GM21526 (cell line): Measurements from ENCODE around the gene RNASE8.

ENCODE experiments used
- ATAC-seq: cut with Tn5 transposase; IDR thresholded peaks from one replicate; pipeline ENCODE4 v1.9.1; 2021; ENCODE audit warnings: moderate library complexity; ENCODE audit not compliant: unreplicated experiment, low FRiP score

Gene RNASE8

DNA sequence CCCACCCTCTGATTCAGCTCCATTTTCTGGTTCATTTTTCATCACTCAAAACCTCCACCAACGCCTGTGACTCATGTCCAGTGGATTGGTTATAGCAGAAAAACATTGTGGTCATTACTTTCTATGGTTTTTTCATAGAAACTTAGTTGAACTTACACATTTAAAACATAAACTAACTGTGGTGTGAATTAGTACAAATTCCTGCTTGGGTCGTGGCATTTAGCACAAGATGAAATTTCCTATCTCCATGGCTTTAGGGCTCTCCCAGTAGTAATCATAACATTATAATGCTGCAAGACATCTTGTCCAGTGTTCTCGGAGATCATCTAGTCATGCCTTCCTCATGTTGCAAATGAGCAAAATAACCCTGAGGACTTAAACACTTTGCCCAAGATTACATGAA, 8.3 kb upstream of the RNASE8 start:
- ATAC-seq, result no peak

DNA sequence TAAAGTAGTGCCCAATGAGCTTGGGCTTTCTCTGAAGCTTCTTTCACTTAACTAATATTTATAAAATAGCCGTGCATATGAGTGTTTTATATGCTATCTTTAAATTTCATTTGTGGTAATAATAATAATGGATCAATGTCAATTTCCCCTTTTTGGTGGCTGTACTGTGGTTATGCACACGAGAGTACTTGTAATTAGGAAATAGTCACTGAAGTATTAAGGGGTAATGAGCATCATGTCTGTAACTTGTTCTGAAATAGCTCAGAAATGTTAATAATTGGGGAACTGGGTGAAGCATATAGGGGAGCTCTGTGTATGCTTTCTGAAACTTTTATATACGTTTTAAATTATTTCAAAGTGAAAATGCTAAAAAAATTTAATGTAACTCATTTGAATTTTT, 7.0 kb upstream of the RNASE8 start:
- no peak for ATAC-seq

DNA sequence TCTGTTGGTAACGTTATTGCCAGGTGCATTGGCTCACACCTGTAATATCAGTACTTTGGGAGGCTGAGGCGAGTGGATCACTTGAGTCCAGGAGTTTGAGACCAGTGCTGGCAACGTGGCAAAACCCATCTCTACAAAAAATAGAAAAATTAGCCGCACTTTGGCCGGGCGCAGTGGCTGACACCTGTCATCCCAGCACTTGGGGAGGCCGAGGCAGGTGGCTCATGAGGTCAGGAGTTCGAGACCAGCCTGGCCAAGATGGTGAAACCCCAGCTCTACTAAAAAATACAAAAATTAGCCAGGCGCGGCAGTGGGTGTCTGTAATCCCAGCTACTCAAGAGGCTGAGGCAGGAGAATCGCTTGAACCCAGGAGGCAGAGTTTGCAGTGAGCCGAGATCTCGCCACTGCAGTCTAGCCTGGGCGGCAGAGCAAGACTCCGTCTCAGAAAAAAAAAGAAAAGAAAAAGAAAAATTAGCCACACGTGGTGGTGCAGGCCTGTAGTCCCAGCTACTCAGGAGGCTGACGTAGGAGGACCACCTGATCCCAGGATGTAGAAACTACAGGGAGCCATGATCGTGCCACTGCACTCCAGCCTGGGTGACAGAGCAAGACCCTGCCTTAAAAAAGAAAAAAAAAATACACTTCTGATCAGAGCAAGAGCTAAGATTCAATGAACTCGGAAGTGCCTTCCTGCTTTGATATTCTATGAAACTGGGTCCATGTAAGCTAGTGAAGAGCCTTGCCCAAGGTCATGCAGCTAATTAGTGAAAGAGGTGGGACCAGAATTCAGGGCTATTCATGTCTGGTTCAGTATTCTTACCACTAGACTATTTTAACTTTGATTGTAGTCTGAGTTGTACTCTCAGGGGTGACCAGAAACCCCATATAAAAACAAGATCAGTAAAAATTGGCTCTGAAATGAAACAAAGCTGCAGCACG, 4.2 kb upstream of the RNASE8 start:
- no peak for ATAC-seq

DNA sequence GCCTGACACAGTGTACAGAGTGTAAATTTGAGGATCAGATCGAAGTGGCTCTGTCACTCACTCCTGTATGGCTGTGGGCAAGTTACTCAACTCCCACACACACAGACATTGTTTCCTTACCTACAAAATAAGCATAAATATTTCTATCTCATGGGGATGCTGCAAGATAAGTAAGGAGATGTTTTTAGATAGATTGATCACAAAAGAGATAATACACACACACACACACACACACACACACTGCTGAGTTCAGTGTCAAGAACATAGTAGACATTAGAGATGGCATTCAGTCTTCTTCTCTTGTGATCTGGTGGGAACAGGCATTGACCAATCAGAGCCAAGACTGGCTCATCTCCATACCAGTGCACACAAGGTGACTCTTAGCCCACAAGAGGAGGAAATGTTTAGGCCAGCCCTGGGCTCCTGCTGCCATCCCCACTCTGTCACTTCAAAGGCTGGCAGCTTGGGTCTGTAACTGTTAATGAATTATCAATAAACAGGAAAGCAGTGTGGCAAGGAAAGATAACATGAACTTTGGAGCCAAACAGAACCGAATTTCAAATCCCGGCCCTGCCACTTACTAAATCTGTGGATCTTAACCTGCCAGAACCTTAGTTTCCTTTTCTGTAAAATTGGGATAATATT, 3.4 kb upstream of the RNASE8 start:
- no peak for ATAC-seq

DNA sequence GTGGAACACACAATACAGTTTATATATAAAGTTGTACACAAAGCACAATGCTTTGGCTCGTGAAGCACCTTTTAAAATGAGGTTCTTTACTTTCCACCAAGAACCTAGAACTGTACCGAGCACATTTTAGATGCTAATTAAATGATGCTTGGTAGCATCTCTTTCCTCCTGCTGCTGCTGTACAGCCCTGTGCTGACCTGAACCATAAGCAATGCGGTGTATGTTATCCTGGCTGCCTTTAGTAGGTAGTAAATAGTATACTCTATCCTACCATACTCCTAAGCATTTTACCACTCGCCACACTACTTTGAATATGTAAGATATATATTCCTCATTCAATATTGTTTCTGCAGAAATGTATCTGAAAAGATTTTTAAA, 2.9 kb upstream of the RNASE8 start:
- ATAC-seq, result no peak

DNA sequence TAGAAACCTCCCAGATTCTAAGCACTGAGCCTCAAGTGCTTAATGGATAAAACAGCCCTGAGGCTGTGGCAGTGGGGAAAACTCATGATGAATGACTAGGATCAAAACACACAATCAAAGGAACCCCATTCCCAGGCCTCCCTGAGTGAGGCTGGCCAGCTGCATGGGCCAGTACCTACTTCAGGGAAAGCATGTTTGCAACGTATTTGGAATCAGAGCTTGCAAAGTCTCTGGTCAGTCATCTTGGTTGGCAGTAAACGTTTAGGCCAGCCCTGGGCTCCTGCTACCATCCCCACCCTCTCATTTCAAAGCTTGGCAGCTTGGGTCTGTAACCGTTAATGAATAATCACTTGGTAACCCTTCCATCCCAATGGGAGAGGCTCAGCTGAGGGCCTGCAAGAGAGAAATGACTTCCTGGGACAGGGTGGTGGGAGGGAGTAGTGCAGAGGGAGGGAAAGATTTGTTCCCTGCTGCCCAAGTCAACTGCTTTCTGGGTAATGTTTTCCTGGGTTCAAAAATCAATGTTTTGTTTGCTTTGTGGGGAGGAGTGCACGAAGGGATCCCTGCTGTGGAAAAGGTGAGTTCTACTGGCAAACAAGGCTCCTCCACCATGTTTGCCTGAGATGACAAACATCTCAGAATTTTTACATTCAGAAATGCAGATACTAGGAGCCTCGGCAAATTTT, 2.0 kb upstream of the RNASE8 start:
- no peak for ATAC-seq

DNA sequence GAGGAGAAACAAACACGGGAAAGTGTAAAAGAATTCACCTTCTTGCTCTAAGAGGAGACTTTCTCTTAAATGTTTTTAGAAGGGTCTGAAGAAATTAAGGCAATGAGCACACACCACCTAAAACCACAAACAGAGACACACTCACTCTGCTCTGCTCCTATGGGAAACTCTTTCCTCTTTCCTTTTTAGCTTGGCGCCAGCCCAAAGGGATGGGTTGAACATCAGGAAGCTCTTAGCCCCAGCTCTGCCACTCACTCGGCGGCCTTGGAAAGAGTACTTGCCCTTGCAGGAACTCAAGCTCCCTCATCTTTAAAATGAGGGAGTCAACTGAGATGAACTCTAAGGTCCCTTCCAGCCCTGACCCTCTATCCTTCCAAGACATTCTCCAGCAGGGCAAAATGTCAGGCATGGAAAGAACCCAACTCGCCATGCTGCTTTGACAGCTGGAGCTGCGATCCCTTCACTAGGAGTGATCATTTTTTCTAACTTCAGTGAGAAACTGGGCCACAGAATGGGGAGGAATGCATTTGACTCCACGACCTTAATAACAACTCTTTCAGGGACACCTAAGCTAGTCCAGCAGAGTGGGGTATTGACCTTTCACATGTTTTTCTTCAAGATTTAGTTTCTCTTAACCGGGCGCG, 980 bp upstream of the RNASE8 start:
- ATAC-seq, result no peak

DNA sequence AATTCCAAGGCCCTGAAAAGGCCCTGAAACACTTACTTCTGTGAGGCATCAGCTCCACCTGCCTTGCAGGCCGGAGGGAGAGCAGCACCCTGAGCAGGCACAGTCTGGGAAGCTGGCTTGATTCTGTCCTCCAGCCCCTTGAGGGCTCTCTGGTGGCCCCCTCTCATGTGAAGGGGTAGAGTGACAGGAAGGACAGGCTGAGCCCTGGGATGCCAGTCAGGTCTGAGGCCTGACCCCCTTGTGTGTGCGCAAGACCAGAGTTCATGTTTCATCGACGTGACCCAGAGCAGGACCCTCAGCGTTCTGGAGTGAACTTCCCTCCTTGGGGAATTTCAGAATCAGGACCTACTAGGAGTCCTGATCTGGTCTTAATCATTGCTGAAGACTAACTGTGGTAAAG, 1.3 kb downstream of the RNASE8 start:
- ATAC-seq, result no peak

DNA sequence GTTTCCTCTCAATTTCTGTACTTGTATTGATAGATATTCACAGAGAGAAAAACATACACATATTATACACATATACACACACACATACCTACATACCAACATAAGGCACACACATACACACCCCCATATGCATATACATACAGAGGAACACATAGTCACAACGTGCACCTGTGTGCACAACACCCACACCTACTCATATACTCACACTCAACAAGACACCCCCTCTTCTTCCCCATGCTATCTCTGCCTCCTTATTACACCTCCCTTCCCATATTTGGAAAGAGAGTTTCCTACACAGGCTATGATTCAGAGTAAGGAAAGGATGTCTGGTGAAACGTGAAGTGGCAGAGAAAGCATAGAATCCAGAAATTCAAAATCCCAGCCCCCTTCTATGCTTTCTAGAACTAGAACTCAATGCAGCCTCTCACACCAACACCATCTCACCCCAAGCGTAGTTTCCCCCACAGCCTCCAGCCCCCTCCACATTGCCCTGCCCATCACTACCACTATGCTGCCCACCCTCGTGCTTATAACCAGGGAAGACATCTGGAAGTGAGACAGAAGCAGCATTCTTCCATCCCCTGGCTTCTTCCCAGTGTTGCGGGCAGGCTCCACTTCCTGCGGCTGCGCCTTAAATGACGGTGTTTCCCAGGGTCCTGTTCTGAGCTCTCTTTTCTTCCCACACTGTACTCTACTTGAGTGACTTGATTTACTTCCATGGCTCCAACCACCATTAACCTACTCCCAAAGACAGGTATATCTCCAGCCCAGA, 2.4 kb downstream of the RNASE8 start:
- ATAC-seq, result no peak

DNA sequence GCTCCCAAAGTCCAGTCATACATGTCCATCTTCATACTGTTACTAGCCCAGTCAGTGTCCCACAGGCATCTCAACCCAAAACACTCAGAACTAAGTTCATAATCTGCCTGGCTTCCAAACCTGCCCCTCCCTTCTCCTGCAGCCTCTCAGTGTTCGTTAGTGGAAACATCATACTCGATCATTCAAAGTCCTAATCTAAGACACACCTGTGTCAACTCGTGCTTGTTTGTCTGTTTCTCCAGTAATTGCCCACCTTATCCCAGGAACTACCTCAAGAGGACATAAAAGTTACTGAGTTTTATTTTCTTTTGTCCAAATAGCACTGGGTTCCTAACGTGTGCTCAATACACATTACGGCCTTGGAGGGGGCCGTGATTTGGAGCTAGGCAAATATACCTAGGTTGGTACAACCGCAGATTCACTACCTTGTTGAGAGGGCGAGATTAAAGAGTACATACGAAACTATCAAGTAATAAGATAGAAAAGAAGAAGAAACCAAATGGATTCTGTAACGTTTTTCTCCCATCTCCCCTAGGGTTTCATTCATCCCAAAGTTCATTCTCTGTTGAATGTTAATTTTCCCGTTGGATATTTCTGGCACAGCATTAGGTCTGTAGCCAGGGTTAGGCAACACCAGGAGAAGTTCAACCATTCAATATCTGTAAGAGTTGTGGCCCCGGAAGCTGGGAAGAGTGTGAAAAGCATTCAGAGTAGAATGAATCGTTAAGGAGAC, 3.2 kb downstream of the RNASE8 start:
- ATAC-seq, result no peak

DNA sequence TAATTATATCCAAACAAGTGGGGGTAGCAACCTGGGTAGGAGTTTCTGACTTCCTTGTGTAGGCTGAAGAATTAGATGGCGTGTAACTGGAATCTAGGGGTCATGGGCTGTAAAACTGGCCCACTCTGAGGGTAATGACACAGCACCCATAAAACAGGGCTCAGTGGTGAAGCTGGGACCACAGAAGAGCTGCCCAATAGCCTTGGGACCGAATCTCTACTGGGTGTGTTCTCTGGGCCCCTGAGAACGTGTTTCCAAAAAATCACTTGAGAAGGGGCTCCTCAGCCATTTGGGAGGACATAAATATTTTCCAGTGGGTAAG, 3.7 kb downstream of the RNASE8 start:
- no peak for ATAC-seq

DNA sequence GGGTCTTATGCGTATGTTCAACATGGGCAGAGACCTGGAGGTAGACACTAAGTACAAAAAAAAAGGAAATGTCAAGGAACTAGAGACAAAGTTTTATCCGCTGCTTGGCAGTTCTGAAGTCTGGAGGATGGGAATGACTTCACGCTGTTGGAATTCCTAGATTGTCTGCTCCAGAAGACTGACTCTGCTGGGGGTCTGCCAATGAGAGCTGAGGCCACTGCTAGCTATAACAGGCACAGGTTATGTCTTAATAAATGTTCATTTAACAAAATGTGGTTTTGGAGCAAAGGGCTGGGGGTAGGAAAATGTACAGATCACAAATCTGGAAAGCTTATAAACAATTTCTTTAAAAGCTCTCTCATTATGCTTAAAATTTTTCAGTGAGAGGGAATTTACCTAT, 5.9 kb downstream of the RNASE8 start:
- no peak for ATAC-seq

DNA sequence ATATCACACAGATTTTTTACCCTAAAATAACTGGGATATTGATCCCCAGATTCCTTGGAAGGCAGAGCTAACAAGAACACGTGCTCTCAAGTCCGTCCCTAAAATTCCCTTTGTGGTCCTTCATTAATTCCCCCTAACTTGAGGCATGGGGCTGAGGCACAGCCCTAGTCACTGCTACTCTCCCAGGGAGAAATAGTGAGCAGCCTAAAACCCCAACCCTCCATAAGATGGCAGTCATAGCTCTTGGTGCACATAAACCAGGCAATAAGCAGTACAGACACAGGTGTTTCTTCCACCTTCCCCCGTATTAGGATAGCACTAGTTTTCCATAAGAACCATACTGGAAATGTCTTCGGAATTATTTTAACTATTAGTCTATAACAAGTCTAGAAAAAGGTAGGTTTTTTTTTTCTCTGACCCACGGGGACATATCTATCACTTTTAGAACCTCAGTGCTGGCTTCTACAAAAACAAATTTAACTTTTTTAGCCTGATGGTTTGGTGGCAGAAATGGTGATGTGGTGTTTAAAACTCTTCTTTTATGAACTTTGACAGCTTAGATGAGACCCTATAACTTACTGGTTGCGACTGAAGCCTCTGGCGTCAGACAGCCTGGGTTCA, 9.4 kb downstream of the RNASE8 start:
- no peak for ATAC-seq

DNA sequence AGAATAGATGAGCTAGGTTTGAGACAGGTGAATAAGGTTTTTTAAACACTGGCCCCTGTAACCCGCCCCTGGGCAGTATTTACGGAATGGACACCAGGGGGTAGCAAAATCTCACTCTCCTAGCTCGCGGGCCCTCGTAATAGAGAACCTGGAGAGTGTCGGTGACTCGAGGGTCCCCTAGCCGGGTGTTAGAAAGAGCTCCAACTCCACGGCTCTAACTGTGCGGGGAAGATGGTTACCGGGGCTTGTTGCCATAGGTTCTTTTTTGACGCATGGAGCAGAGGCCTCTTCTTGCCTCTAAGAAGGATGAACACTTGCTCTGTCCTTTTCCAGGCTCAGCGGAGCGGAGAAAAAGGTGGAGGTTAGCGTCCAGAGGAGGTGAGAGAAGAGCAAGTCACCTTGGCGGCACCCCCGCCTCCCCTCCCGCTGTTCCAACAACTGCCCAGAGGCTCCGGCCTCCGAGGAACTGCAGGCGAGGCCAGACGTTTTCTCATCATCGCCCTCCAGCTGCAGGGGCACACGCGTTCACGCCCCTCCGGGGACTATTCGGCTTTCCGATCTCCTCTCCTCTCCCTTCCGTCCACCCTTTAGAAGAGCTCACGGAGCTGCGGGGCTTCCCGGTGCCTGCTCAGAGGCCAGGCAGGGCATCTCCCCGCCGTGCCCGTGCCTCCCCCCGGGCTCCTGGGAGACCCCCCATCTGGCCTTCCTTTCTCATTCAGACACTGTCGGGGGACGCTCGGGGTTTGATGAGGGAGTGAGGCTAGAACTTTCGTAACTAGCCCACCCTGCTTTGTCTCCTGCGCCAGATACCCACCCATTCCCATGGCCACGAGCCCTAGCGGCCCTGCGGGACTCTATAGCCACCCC, 11.1 kb downstream of the RNASE8 start:
- no peak for ATAC-seq

DNA sequence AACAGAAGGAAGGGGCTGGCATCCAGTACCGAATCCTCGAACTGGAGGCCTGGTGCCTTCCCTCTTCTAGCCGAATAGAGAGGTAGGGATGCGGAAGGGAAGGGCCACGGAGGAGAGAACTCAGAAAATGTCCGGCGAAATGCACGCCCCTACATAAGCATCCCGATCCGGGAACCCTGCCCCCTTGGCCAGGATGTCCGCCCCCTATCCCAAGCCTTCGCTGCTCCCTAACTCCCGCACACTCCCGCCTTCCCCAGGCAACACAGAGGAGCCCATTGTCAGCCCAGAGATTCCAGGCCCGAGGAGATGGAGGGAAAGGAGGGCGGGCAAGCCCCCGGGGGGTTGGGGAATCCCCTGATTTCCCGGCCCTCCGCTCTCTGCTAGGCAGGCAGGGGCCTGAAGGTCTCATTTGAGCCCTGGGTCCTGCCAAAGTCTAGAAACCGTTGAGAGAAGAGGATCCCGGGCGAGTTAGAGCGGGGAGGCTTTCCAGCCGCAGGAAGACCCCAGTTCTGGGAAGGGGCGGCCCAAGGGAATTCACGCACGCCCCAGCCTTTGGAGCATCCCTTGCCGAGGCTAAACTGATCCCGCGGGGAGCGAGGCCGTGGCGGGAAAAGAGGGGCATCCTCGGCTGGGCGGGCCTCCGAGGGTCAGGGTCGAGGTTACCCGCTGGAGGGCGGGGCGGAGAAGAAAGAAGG, 11.9 kb downstream of the RNASE8 start:
- ATAC-seq, result no peak

DNA sequence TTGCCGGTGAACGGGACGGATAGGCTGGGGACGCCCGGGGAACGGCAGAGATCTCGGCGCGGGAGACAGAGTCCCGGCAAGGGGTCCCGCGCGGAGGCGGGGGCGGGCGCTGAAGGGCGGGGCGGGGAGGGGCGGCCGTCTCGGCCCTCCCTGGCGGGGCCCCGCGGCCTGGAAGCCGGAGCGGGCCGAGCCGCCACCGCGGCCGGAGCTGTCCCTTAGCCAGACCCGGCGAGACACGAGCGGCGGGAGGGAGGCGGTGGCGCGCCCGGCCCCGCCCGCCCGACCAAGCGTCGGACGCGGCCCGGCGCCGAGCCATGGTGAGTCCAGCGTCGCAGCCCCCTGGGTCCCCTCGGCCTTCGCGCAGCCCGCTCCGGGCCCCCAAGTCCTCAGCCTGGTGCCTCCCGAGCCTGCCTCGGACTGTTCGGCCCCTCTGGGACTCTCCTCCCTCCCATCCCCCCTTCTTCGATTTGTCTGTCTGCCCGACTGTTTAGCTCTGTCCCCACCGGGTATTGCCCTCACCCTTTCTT, 12.5 kb downstream of the RNASE8 start, which contains the start of gene ARHGEF40:
TSS of gene ARHGEF40 (plus strand) at position 222 of the 527 bp plus-strand sequence. CDS start at position 315, 93 bp downstream.
- no peak for ATAC-seq

DNA sequence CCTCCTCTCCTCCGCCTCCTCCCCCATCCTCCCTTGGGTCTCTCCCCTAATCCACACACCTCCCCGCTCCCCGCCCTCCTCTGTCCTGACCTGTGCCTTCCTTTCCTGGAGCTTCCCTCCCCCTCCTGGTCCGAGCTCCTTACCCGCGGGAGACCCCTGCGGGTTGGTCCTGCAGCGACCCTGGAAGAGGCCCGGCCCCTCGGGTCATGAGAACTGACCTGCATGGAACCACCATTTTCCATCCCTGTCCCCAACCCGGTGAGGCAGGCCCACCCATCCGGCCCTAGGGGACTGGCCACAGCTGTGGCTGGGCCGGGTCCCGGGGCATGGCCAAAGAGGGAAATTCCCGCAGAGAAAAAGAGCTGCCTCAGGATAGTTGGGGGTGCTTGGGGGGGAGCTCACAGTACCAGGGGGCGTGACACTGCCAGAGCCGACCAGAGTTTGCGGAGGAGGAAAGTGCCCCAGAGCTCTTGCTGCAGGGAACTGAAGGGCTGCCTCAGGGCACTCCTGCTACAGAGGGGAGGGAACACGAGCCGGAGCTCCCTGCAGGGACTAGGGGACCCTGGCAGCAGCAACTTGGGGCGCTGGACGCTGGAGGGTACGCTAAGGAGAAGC, 13.1 kb downstream of the RNASE8 start:
- ATAC-seq, result no peak
